ENCODE results near the gene SLC7A7. TPM values are rescaled to one million over a fixed set of nuclear protein-coding genes. Genes with fewer than 3 reads are reported as not detected.
A peak's percentile ranks its signal among the peaks of the same experiment; 100 is the strongest.

The SLC7A7 gene
- total RNA-seq, 6 experiments from 2014 or later, result 6.2 to 11.4 (median 7.3) TPM

DNA sequence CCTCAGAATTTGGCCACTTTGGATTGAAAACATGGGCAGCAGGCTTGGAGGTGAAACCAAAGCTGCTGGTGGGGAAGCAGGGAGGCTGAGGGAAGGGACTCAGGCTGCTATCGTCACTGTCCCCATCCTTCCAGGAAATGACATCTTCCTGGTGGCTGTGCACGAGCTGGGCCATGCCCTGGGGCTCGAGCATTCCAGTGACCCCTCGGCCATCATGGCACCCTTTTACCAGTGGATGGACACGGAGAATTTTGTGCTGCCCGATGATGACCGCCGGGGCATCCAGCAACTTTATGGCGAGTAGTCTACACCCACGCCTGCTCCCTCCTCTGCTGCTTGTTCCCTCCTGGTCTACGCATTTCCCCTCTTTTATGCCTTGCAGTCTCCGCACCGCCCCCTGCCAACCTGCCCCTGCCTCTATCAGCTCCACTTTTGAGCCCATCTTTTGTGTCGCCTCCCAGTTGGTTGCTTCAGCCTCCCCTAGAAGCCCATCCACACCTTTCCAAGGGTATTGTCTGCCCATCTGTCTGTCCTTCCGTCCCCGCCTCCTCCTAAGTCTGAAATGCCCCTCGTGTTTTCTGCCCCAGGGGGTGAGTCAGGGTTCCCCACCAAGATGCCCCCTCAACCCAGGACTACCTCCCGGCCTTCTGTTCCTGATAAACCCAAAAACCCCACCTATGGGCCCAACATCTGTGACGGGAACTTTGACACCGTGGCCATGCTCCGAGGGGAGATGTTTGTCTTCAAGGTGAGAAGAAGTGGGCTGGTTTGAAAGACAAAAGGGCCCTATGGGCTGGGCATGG is 28.1 kb upstream of the SLC7A7 start:
- Histone ChIP-seq H3K4me3 (no peak overlapping the region), H3K36me3 (peaks cover 0 to 8% (median 1%) of the 10 kb centered on the region in 4 donors), H3K27ac (no peak overlapping the region), H3K4me1 (peaks cover 0 to 3% (median 0%) of the 10 kb centered on the region in 4 donors), H3K9me3 (no peaks in the 10 kb centered on the region), H3K27me3 (no peaks in the 10 kb centered on the region)
- WGBS (ENCODE audit: insufficient coverage, low coverage, low lambda C conversion rate, missing lambda C conversion rate), result 76% methylated on average over 8 of the region's 21 CpGs
- peak in 1 of 4 donors; percentile 13 for ATAC-seq
- intact Hi-C loops (cut with DNase I), result no loop called here
- peak in 1 of 3 donors; percentile 26 for DNase-seq
- TF ChIP-seq, protein P1, sequence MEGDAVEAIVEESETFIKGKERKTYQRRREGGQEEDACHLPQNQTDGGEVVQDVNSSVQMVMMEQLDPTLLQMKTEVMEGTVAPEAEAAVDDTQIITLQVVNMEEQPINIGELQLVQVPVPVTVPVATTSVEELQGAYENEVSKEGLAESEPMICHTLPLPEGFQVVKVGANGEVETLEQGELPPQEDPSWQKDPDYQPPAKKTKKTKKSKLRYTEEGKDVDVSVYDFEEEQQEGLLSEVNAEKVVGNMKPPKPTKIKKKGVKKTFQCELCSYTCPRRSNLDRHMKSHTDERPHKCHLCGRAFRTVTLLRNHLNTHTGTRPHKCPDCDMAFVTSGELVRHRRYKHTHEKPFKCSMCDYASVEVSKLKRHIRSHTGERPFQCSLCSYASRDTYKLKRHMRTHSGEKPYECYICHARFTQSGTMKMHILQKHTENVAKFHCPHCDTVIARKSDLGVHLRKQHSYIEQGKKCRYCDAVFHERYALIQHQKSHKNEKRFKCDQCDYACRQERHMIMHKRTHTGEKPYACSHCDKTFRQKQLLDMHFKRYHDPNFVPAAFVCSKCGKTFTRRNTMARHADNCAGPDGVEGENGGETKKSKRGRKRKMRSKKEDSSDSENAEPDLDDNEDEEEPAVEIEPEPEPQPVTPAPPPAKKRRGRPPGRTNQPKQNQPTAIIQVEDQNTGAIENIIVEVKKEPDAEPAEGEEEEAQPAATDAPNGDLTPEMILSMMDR (IDR thresholded peaks at IDR 0.05), result no peak

DNA sequence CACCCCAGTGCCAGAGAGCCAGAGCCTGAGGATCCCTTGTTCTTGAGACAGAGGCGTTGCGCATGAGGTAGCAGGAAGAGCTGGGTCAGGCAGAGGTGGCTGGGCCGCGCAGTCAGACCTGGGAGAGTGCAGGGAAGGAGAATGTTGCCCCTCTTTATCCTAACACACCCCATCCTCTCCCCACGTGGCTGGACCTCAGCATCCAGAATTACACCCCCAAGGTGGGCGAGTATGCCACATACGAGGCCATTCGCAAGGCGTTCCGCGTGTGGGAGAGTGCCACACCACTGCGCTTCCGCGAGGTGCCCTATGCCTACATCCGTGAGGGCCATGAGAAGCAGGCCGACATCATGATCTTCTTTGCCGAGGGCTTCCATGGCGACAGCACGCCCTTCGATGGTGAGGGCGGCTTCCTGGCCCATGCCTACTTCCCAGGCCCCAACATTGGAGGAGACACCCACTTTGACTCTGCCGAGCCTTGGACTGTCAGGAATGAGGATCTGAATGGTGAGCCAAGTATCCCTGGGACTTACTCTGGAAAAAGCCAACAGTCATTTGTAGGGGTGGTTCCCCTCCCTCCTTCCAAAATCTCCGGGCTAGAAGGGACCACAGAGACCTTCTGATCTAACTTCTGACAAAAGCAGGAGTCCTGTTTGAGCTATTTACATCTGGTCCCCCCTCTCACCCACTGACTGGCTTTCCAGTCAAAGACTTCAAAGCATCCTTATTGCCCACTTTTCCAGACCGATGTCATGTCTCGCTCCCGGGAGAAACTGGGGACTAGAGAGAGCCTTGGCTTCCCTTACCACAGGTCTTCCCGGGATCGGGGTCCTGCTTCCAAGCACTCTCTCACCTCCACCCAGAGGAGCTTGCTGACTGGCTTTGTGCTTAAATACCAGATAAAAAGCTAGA is 27.2 kb upstream of the SLC7A7 start:
- intact Hi-C loops (cut with DNase I), result no loop called here

DNA sequence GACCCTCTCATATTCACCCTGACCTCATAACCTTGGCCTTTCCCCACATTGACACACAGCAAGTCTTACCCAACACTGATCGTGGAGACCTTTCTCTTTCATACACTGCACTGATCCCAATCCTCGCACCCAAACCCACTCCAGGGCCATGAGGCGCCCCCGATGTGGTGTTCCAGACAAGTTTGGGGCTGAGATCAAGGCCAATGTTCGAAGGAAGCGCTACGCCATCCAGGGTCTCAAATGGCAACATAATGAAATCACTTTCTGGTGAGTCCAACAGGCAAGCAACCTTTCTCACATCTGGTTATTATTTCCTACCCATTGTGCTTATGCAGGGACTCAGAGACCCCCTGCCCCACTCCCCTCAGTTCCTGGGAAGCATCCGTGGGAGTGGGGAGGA is 26.5 kb upstream of the SLC7A7 start:
- DNase-seq (peak in 1 of 3 donors; percentile 21), ATAC-seq (no peak)
- no peak for TF ChIP-seq POLR2A (IDR thresholded peaks at IDR 0.05)
- TF ChIP-seq, protein P1 (IDR thresholded peaks at IDR 0.05), result no peak
- Histone ChIP-seq H3K27ac (no peak overlapping the region), H3K36me3 (peaks cover 0 to 8% (median 1%) of the 10 kb centered on the region in 4 donors), H3K4me3 (no peak overlapping the region), H3K27me3 (no peaks in the 10 kb centered on the region), H3K9me3 (no peaks in the 10 kb centered on the region), H3K4me1 (peaks cover 0 to 3% (median 0%) of the 10 kb centered on the region in 4 donors)
- intact Hi-C loops (cut with DNase I), result no loop called here
- WGBS (ENCODE audit: insufficient coverage, low coverage, low lambda C conversion rate, missing lambda C conversion rate), result 85% methylated on average over 8 of the region's 8 CpGs

More for the DNA sequence above, 27.2 kb upstream of the SLC7A7 start:
- H3K4me3 ChIP-seq, result no peak overlapping the region
- no peak for TF ChIP-seq POLR2A (IDR thresholded peaks at IDR 0.05)
- TF ChIP-seq, protein P1 (IDR thresholded peaks at IDR 0.05), result no peak
- ATAC-seq (no peak), DNase-seq (peak in 1 of 3 donors; percentile 27)
- H3K9me3 ChIP-seq, result no peaks in the 10 kb centered on the region
- H3K36me3 ChIP-seq, result peaks cover 0 to 8% (median 1%) of the 10 kb centered on the region in 4 donors
- peaks cover 0 to 3% (median 0%) of the 10 kb centered on the region in 4 donors for H3K4me1 ChIP-seq
- 94% methylated on average over 11 of the region's 28 CpGs for WGBS (ENCODE audit: insufficient coverage, low coverage, low lambda C conversion rate, missing lambda C conversion rate)
- no peak overlapping the region for H3K27ac ChIP-seq
- no peaks in the 10 kb centered on the region for H3K27me3 ChIP-seq

DNA sequence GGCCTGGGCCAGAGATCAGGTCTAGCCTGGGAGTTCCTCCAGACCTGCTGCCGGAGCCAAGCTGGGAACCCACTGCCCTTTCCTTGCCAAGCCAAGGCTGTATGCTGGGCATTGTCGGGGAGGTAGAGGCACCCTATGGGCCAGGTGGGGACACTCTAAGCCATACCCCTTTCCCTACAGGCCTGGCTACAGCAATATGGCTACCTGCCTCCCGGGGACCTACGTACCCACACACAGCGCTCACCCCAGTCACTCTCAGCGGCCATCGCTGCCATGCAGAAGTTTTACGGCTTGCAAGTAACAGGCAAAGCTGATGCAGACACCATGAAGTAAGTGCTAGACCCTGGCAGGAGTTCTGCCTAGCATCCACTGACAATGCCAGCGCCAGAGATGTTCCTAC is 26.1 kb upstream of the SLC7A7 start:
- peaks cover 0 to 8% (median 1%) of the 10 kb centered on the region in 4 donors for H3K36me3 ChIP-seq
- H3K4me1 ChIP-seq, result peaks cover 0 to 3% (median 0%) of the 10 kb centered on the region in 4 donors
- WGBS (ENCODE audit: insufficient coverage, low coverage, low lambda C conversion rate, missing lambda C conversion rate), result no CpG with 5 or more reads among the region's 9 CpGs
- H3K27me3 ChIP-seq, result no peaks in the 10 kb centered on the region
- ATAC-seq (no peak), DNase-seq (peak in 1 of 3 donors; percentile 40)
- no peak overlapping the region for H3K4me3 ChIP-seq
- no peak overlapping the region for H3K27ac ChIP-seq
- H3K9me3 ChIP-seq, result no peaks in the 10 kb centered on the region
- intact Hi-C loops (cut with DNase I), result no loop called here
- TF ChIP-seq POLR2A (IDR thresholded peaks at IDR 0.05), result no peak

Data from right lobe of liver (tissue), 6 donors.